NCI-H1048 (cell line): ENCODE data around the gene VAV2.

Experiments
- DNase-seq: peaks from one replicate; lab custom pipeline; 2025; lab: John Stamatoyannopoulos, UW

The VAV2 gene

GRCh38 chr9:133851693-133852092 is 140.4 kb downstream of the VAV2 start:
- DNase-seq: no peak

GRCh38 chr9:133850937-133851336 is 141.2 kb downstream of the VAV2 start:
- DNase-seq: no peak

DNA sequence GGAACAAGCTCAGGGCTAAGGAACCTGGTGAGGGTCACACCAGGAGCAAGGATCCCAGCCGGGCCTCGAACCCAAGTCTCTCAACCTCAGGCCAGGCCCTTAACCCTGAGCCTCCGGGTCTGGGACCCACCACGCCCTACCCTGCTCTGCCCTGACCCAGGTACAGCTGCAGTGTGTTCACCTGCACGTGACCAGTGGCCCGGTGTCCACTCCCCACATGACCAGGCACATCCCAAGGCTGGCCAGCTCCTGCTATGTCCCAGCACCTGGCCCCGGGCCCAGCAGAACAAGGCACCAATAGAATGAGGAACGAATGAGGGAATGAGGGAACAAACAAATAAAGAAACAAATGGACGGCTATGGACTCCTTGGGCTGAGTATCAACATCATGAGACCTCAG is 142.0 kb downstream of the VAV2 start:
- no peak for DNase-seq

- DNase-seq: no peak
Measured at GRCh38 chr9:133849110-133849670, 142.9 kb downstream of the VAV2 start.

- DNase-seq: no peak
Measured at GRCh38 chr9:133848471-133849109, 143.5 kb downstream of the VAV2 start.

- no peak for DNase-seq
Measured at GRCh38 chr9:133846483-133847090, 145.5 kb downstream of the VAV2 start.

GRCh38 chr9:133845440-133845839 is 146.7 kb downstream of the VAV2 start:
- no peak for DNase-seq

- DNase-seq: no peak
Measured at GRCh38 chr9:133844881-133845410, 147.2 kb downstream of the VAV2 start.

- DNase-seq: no peak
Measured at GRCh38 chr9:133844398-133844784, 147.7 kb downstream of the VAV2 start.

DNA sequence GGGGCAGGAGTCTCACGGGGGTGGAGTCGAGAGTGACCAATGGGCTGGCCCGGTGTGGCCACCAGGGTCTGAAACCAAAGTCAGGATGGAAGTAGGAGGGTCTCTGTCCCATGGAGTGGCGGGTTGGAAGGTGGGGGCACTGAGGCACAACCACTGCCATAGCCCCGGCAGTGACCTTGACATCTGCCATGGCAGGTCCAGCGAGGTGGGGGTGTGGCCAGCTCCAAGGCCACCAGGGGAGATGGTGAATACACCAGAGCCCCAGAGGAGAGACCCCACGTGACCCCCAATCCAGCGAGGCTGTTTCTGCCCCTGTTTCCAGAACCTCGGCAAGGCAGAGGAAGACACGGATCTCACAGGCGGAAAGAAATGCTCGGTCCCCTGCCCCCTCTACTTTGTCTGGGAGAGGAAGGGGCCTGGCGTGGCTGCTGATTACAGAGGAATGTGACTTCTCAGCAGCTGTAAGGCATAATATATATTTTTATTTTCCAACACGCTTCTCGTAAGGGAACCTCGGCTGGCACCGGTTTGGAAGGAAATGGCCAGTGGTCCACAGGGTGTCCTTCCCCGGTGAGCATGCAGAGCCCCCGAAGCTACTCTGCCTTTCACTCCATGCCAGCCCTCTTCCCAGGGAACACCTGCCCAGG is 148.2 kb downstream of the VAV2 start:
- DNase-seq: no peak

GRCh38 chr9:133843250-133843649 is 148.9 kb downstream of the VAV2 start:
- no peak for DNase-seq

DNA sequence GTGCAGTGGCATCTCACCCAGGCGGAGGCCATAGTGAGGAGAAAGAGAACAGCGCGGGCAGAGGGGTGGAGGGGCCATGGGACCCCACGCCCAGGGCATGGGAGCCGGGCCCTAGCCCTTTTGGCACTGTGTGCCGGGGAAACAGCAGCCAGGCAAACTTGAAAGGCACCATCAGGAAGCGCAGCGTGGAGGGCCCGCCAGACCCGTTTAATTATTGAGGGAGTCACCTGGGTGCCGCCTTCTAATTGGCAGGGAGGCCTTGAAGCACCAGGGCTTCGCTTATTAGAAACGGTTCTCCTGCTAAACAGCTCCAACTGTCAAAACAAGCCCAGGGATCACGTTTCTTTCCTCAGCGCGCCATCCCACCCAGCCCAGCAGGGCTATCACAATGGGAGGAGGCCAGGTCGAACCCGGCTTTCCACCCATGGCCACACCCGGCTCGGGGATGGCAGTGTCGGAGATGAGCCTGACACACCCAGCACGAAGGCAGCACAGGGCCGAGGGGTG is 149.3 kb downstream of the VAV2 start:
- no peak for DNase-seq

DNA sequence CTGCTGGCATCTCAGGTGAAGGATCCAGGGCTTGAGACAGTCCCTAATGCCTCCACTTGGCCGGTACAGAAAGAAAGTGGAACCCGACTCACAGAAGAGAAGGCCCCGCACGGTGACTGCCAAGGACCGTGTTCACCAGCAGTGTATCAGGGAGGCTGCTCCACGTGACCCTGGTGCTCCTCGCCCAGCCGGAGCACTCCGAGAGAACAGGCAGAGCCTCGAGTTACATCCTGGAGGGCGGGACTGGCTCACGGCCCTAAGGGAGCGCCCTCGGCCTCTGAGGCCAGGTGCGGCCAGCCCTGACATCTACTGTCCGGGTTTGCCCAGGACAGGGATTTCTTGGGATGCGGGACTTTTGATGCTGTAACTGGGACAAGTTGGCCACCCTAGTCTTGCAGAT is 149.9 kb downstream of the VAV2 start:
- DNase-seq: no peak

GRCh38 chr9:133841167-133841812 is 150.8 kb downstream of the VAV2 start:
- no peak for DNase-seq

- no peak for DNase-seq
Measured at GRCh38 chr9:133839822-133840329, 152.2 kb downstream of the VAV2 start.

DNA sequence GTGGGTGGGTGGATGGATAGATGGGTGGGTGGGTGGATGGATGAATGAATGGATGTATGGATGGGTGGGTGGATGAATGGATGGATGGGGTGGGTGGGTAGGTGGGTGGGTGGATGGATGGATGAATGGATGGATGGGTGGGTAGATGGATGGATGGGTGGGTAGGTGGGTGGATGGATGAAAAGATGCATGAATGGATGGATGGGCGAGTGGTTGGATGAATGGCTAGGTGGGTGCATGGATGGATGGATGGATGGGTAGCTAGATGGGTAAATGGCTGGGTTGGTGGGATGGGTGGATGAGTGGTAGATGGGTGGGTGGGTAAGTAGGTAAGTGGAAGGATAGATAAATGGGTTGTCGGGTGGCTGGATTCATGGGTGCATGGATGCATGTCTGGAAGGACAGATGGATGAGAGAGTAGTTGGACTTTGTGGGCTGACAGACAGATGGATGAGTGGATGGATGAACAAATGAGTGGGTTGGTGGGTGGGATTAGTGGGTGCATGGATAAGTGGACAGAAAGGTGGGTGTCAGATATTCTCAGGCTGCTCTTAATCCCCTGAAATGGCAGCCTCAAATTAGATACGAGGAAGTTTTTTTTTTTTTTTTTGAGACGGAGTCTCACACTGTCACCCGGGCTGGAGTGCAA is 153.1 kb downstream of the VAV2 start:
- no peak for DNase-seq

DNA sequence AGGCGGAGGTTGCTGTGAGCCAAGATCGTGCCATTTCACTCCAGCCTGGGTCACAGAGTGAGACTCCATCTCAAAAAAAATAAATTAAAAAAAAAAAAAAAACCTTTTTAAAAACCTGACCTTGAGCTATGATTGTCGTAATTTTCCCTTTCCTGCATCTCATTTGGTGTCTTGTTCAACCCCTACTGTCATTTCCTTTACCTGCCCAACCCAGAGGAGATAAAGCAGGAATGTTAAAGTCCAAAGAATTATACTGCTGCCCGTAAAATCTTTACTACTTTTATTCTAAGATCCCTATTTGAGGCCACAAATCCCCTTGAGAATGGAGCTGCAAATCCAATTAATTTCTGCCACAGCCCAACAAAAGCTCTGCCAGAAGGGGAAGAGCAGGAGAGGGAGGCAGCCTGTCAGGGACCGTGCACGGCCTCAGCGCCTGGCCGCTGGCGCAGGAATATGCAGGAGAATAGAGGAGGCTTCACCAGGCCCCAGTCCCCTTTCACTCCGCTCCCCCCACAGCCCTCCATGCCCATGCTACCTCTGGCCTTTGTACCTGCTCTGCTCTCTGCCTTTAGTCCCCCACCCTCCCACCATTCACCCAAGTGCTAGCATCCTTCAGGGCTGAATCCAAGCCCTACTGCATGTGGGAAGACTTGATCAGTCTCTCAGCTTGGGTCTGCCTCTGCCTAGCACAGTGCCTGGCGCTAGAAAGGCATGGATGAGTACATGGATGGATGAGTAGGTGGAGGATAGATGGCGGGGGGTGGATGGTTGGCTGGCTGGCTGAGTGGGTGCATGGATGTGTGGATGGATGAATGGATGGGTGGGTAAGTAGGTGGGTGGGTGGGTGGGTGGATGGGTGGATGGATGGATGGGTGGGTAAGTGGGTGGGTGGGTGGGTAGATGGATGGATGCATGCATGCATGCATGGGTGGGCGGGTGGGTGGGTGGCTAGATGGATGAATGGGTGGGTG is 154.2 kb downstream of the VAV2 start:
- no peak for DNase-seq

GRCh38 chr9:133836818-133837217 is 155.3 kb downstream of the VAV2 start:
- DNase-seq: no peak

DNA sequence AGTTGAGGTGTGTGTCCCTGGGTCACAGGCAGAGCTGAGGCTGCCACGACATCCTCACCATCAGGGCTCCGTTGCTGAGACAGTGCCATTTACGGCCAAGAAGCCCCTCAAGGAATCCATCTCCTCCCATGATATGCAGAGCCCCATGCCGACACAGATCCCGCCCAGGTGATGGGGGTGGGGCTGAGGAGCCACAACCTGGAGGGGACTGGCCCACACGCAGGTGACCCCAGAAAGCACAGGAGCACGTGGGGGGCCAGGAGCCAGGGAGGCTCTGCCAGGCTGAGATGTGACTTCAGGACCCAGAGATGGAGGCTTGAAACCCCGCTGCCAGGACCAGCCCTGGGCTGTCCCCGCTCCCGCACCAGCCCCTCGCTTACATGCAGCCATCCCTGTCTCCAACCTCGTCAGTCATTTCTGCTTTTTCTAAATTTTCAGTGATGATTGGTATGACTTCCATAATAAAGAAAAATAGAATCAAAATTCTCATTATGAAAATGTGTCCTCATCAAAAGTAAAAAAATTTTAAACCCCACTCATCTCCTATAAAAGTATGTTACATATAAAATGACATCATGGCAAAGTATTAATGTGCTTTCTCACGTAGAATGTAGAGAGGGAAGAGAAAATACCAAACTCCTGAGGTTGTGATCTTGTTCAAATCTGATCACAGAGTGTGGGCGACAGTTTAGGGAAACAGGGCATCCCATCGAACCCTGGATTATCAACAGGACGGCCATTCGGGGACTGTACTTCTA is 155.9 kb downstream of the VAV2 start:
- DNase-seq: no peak
